ENCODE results near the gene TSSK3. TPM values are rescaled to one million over a fixed set of nuclear protein-coding genes. Genes with fewer than 3 reads are reported as not detected.
A peak's percentile ranks its signal among the peaks of the same experiment; 100 is the strongest.

Gene TSSK3
- polyA plus RNA-seq, 1 donor (not counting 4 experiments of a cell fraction or from before 2014, with no cell fraction given) = 0.14 TPM

- no peak overlapping the region for H3K4me2 ChIP-seq (ENCODE audit: control insufficient read depth, extremely low read depth, insufficient read depth, low read depth, low read length)
- TF ChIP-seq CTCF (optimal IDR thresholded peaks at IDR 0.05 in 1 of 3, IDR thresholded peaks at IDR 0.05 in 1 of 3, conservative IDR thresholded peaks at IDR 0.05 in 1 of 3; ENCODE audit: extremely low read depth in 1 of 3, insufficient read depth in 2 of 3, low read length in 3 of 3) (no peak), EZH2 (IDR thresholded peaks at IDR 0.05; ENCODE audit: low read length) (no peak)
- no peak overlapping the region for H3K27ac ChIP-seq (ENCODE audit: control insufficient read depth, insufficient read depth, low read length)
- H3K79me2 ChIP-seq (ENCODE audit: control insufficient read depth, insufficient read depth, low read length) = no peaks in the 10 kb centered on the region
- FAIRE-seq (no peak), DNase-seq (ENCODE audit: low read depth, low spot score) (no peak)
- H3K4me1 ChIP-seq (ENCODE audit: control insufficient read depth, extremely low read depth, insufficient read depth, low read length) = peaks cover 28% of the 10 kb centered on the region
- no peaks in the 10 kb centered on the region for H3K9me3 ChIP-seq (ENCODE audit: control insufficient read depth, low read depth, low read length)
- no peaks in the 10 kb centered on the region for H3K9me1 ChIP-seq (ENCODE audit: control insufficient read depth, extremely low read depth, insufficient read depth, low read length)
- H3K9ac ChIP-seq (ENCODE audit: control insufficient read depth, extremely low read depth, insufficient read depth, low read length) = no peak overlapping the region
- peaks cover 17 to 20% of the 10 kb centered on the region in 2 experiments for H3K36me3 ChIP-seq (ENCODE audit: control insufficient read depth in 2 of 2, extremely low read depth in 1 of 2, insufficient read depth in 2 of 2, low read length in 2 of 2)
- dilution Hi-C loops (cut with MboI; ENCODE audit: extremely low pct_ligation_motif_present, low sequenced_read_pairs) = no loop called here
- H3K27me3 ChIP-seq (ENCODE audit: control insufficient read depth, extremely low read depth, insufficient read depth, low read length) = peaks cover 14% of the 10 kb centered on the region
- H4K20me1 ChIP-seq (ENCODE audit: control insufficient read depth, extremely low read depth, insufficient read depth, low read length) = peaks cover 2% of the 10 kb centered on the region
- no peak overlapping the region for H2AFZ ChIP-seq (ENCODE audit: control insufficient read depth, low read length)
- no peak overlapping the region for H3K4me3 ChIP-seq (ENCODE audit: control insufficient read depth in 2 of 3, extremely low read depth in 1 of 3, insufficient read depth in 2 of 3, low read depth in 1 of 3, low read length in 3 of 3)
Observed at GRCh38 chr1:32334274-32334861, 28.0 kb upstream of the TSSK3 start.

GRCh38 chr1:32334864-32335534 is 27.3 kb upstream of the TSSK3 start:
- Histone ChIP-seq H3K27ac (ENCODE audit: control insufficient read depth, insufficient read depth, low read length) (no peak overlapping the region), H3K36me3 (ENCODE audit: control insufficient read depth in 2 of 2, extremely low read depth in 1 of 2, insufficient read depth in 2 of 2, low read length in 2 of 2) (peaks cover 14 to 19% of the 10 kb centered on the region in 2 experiments), H3K4me2 (ENCODE audit: control insufficient read depth, extremely low read depth, insufficient read depth, low read depth, low read length) (peak overlapping the region; percentile 69), H3K9me3 (ENCODE audit: control insufficient read depth, low read depth, low read length) (no peaks in the 10 kb centered on the region), H3K9ac (ENCODE audit: control insufficient read depth, extremely low read depth, insufficient read depth, low read length) (peak overlapping the region; percentile 15), H3K9me1 (ENCODE audit: control insufficient read depth, extremely low read depth, insufficient read depth, low read length) (no peaks in the 10 kb centered on the region), H4K20me1 (ENCODE audit: control insufficient read depth, extremely low read depth, insufficient read depth, low read length) (peaks cover 2% of the 10 kb centered on the region), H3K27me3 (ENCODE audit: control insufficient read depth, extremely low read depth, insufficient read depth, low read length) (peaks cover 14% of the 10 kb centered on the region), H2AFZ (ENCODE audit: control insufficient read depth, low read length) (no peak overlapping the region), H3K4me3 (ENCODE audit: control insufficient read depth in 2 of 3, extremely low read depth in 1 of 3, insufficient read depth in 2 of 3, low read depth in 1 of 3, low read length in 3 of 3) (peak overlapping the region; percentile 42 to 62 (median 42)), H3K4me1 (ENCODE audit: control insufficient read depth, extremely low read depth, insufficient read depth, low read length) (peaks cover 33% of the 10 kb centered on the region), H3K79me2 (ENCODE audit: control insufficient read depth, insufficient read depth, low read length) (no peaks in the 10 kb centered on the region)
- TF ChIP-seq EZH2 (IDR thresholded peaks at IDR 0.05; ENCODE audit: low read length) (no peak), CTCF (optimal IDR thresholded peaks at IDR 0.05 in 1 of 3, IDR thresholded peaks at IDR 0.05 in 1 of 3, conservative IDR thresholded peaks at IDR 0.05 in 1 of 3; ENCODE audit: extremely low read depth in 1 of 3, insufficient read depth in 2 of 3, low read length in 3 of 3) (peak; percentile 31 to 55 (median 46))
- no peak for FAIRE-seq
- no peak for DNase-seq (ENCODE audit: low read depth, low spot score)
- dilution Hi-C loops (cut with MboI; ENCODE audit: extremely low pct_ligation_motif_present, low sequenced_read_pairs) = no loop called here

All from keratinocyte (primary cell).